HEK293T (cell line): ENCODE results near the gene PAK5.

Experiments
- CTCF ChIA-PET: fragments of 350-600 bp; formaldehyde crosslinking; extraction: SDS; loops from one replicate; lab custom pipeline; 2021; ENCODE audit warnings: antibody characterized with exemption, inconsistent platforms; lab: Yijun Ruan, JAX
- POLR2A ChIA-PET: fragments of 350-600 bp; formaldehyde crosslinking; extraction: SDS; loops from one replicate; lab custom pipeline; 2020; ENCODE audit warnings: antibody characterized with exemption, inconsistent platforms; lab: Yijun Ruan, JAX
- DNase-seq: peaks from one replicate; pipeline ENCODE4 v3.0.0; 2012; ENCODE audit warnings: mixed read lengths; ENCODE audit errors: extremely low spot score
- ARNT ChIP-seq: fragments of 450-650 bp; IDR thresholded peaks from 2 replicates; pipeline ENCODE4 v1.6.1; 2017; ENCODE audit warnings: mild to moderate bottlenecking
- BHLHE40 ChIP-seq: fragments of 450-650 bp; IDR thresholded peaks from 2 replicates; pipeline ENCODE4 v1.6.1; 2016; ENCODE audit warnings: mild to moderate bottlenecking, moderate library complexity, borderline replicate concordance
- CTBP1 ChIP-seq: fragments of 450-650 bp; IDR thresholded peaks from 2 replicates; pipeline ENCODE4 v1.6.1; 2016; ENCODE audit warnings: borderline replicate concordance
- ELF4 ChIP-seq: fragments of 450-650 bp; IDR thresholded peaks from 2 replicates; pipeline ENCODE4 v1.6.1; 2017; ENCODE audit warnings: antibody characterized with exemption
- FOXA1 ChIP-seq: fragments of 450-650 bp; IDR thresholded peaks from 2 replicates; pipeline ENCODE4 v1.6.1; 2016; ENCODE audit warnings: mild to moderate bottlenecking
- FOXK2 ChIP-seq: fragments of 450-650 bp; IDR thresholded peaks from 2 replicates; pipeline ENCODE4 v1.6.1; 2016; ENCODE audit warnings: mild to moderate bottlenecking
- FOXM1 ChIP-seq: fragments of 450-650 bp; IDR thresholded peaks from 2 replicates; pipeline ENCODE4 v1.6.1; 2017; ENCODE audit warnings: mild to moderate bottlenecking, borderline replicate concordance
- HDGF ChIP-seq: fragments of 450-650 bp; IDR thresholded peaks from 2 replicates; pipeline ENCODE4 v1.6.1; 2017; ENCODE audit warnings: antibody characterized with exemption, borderline replicate concordance
- L3MBTL2 ChIP-seq: fragments of 450-650 bp; conservative IDR thresholded peaks from 2 replicates; pipeline ENCODE4 v1.6.1; 2016; ENCODE audit warnings: mild to moderate bottlenecking
- LEF1 ChIP-seq: fragments of 450-650 bp; IDR thresholded peaks from 2 replicates; pipeline ENCODE4 v1.6.1; 2017; ENCODE audit warnings: mild to moderate bottlenecking, borderline replicate concordance
- NFRKB ChIP-seq: fragments of 450-650 bp; IDR thresholded peaks from 2 replicates; pipeline ENCODE4 v1.6.1; 2016; ENCODE audit warnings: mild to moderate bottlenecking, moderate library complexity
- SP1 ChIP-seq: fragments of 450-650 bp; IDR thresholded peaks from 2 replicates; pipeline ENCODE4 v1.6.1; 2017
- SUZ12 ChIP-seq: fragments of 450-650 bp; IDR thresholded peaks from 2 replicates; pipeline ENCODE4 v1.6.1; 2016; ENCODE audit warnings: mild to moderate bottlenecking
- TARDBP ChIP-seq: fragments of 450-650 bp; IDR thresholded peaks from 2 replicates; pipeline ENCODE4 v1.6.1; 2016
- ZNF384 ChIP-seq: fragments of 450-650 bp; IDR thresholded peaks from 2 replicates; pipeline ENCODE4 v1.6.1; 2016
- TF ChIP-seq, protein P1 (sequence below): fragments of 450-650 bp; IDR thresholded peaks from 2 replicates; pipeline ENCODE4 v1.6.1; 2016

The PAK5 gene

DNA sequence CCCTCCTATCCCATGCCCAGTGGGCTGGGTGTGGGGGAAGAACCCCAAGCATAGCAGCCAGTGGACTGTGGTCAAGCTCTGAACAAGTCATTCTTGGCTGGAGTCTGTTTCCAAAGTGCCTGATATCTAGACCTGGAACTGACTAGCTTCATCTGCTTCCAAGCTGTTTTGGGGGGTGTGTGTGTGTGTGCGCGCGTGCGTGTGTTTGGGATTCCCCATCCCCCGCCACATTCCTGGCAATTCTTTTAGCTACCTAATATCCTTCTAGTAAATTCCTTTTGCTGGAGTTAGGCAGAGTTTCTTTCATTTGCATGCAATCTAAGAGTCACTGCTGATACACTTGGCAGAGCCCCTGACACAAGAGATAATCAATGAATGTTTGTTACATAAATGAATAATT is 7.8 kb downstream of the PAK5 start:
- ChIA-PET CTCF (no interaction called here), POLR2A (no interaction called here)
- no peak for DNase-seq
- TF ChIP-seq NFRKB (no peak), ZNF384 (no peak), LEF1 (no peak), FOXA1 (no peak), L3MBTL2 (no peak), SUZ12 (no peak)

DNA sequence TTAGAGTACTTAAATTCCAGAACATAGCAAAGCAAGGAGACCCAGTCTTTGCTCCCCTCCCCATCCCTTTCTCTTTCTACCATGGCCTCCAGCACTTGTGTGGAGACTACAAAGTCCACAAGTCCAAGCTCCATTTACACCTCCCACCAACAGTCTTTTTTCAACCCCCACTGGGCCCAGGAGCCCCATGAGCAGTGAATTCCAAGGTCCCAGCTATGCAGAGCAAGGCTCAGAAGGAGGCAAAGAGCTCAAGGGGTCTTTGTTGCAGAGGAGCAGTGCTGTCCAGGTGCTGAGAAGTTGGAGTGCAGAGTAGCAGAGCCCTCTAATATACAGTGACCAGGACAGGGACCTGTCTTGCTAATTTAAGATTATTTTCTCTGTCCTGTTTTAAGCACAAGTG is 9.0 kb downstream of the PAK5 start:
- ChIA-PET POLR2A (no interaction called here), CTCF (no interaction called here)
- DNase-seq: no peak
- no peak for TF ChIP-seq HDGF
- no peak for TF ChIP-seq FOXK2
- TF ChIP-seq L3MBTL2: no peak
- no peak for TF ChIP-seq LEF1

DNA sequence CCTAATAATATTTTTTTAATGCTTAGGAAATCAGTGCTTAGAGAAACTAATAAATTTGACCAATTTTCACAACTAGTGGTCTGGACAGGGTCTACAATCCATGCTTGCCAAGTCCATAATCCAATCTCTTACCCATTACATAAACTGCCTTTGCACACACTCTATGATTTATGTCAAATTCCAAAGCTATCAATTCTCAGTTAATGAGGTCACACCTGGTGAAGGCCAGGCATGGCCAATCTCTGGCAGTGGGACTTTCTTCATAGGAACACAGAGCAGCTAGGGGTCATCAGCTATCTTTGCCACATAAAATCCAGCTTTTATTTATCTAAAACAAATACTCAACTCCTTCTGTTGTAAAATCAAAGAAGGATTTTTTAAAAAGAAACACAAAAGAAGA is 21.2 kb downstream of the PAK5 start:
- POLR2A ChIA-PET: no interaction called here
- no peak for DNase-seq
- TF ChIP-seq NFRKB: no peak
- TF ChIP-seq L3MBTL2: no peak
- no peak for TF ChIP-seq FOXA1
- no peak for TF ChIP-seq ELF4
- no peak for TF ChIP-seq BHLHE40
- CTCF ChIA-PET: no interaction called here

DNA sequence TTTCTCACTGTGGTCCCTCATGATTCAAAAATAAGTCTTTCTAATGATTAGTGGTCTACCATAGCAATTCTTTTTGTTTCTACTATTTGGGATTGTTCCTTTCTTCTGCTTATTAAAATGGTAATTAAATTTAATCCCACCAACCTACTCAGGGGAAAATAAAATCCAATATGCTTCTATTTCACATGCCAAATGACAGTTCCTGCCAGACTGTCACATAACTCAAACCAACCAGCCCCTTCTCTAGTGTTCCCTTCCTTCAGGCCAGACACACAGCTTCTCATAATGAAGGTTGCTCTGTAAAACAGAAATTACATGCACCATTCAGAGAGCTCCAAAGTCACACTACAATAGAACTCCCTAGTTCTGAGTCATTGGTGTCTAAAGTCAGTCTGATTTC is 23.2 kb downstream of the PAK5 start:
- CTCF ChIA-PET: no interaction called here

DNA sequence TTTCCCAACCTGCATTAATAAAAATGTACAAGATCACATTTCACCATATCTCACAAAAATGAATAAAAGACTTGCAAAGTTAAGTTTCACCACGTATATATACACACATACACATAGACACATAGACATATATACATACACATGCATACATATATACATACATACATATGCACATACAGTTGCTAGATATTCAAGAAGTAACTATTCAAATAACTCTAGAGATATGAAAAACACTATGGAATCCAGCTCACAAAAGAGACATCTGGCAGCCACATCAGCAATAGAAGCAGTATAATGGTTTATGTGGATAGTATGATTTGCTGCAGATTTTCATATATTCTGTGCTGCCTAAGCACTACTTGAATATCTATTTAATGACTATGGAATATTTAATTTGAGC is 28.1 kb downstream of the PAK5 start:
- no peak for TF ChIP-seq ARNT
- no peak for TF ChIP-seq ELF4
- TF ChIP-seq, protein P1, sequence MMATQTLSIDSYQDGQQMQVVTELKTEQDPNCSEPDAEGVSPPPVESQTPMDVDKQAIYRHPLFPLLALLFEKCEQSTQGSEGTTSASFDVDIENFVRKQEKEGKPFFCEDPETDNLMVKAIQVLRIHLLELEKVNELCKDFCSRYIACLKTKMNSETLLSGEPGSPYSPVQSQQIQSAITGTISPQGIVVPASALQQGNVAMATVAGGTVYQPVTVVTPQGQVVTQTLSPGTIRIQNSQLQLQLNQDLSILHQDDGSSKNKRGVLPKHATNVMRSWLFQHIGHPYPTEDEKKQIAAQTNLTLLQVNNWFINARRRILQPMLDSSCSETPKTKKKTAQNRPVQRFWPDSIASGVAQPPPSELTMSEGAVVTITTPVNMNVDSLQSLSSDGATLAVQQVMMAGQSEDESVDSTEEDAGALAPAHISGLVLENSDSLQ: no peak
- TF ChIP-seq CTBP1: no peak
- no peak for TF ChIP-seq FOXM1
- no peak for TF ChIP-seq SP1
- no peak for TF ChIP-seq FOXA1
- no peak for TF ChIP-seq FOXK2
- no peak for TF ChIP-seq TARDBP
- TF ChIP-seq ZNF384: no peak
- no peak for TF ChIP-seq L3MBTL2
- POLR2A ChIA-PET: no interaction called here
- DNase-seq: no peak
- CTCF ChIA-PET: no interaction called here

More for the DNA sequence above, 23.2 kb downstream of the PAK5 start:
- no peak for DNase-seq
- no peak for TF ChIP-seq FOXA1
- no peak for TF ChIP-seq L3MBTL2
- no peak for TF ChIP-seq CTBP1
- TF ChIP-seq SP1: no peak
- no peak for TF ChIP-seq LEF1
- TF ChIP-seq ARNT: no peak
- TF ChIP-seq FOXK2: no peak
- no peak for TF ChIP-seq ZNF384
- no peak for TF ChIP-seq NFRKB
- TF ChIP-seq, protein P1: no peak
- no peak for TF ChIP-seq TARDBP
- no peak for TF ChIP-seq SUZ12
- no peak for TF ChIP-seq FOXM1
- no peak for TF ChIP-seq HDGF
- no peak for TF ChIP-seq ELF4
- TF ChIP-seq BHLHE40: no peak
- POLR2A ChIA-PET: no interaction called here

DNA sequence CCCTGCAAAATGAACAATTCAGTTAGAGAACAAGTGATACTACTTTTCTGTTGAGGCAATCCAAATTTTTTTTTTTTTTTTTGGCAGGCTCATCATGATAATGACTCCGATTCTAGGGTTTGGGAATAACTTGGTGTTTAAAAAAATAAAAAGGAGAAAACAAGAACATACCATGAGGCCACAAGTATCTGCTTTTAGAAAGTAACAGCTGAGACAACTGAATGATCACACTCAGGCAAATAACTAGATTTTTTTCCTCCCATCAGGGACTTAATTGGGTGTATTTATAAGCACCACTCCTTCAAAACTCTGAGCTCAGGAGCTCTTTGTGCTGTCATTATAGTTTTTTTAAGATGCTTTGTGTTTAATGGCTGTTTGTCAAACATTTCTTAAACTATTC is 29.6 kb downstream of the PAK5 start:
- TF ChIP-seq TARDBP (no peak), SP1 (no peak), NFRKB (no peak), L3MBTL2 (no peak)
- ChIA-PET CTCF (interaction anchor here (0.6 kb wide), 1 partner anchor 198 kb away, joined by 4 read pairs; no protein-coding TSS in a partner anchor), POLR2A (no interaction called here)
- DNase-seq: no peak

DNA sequence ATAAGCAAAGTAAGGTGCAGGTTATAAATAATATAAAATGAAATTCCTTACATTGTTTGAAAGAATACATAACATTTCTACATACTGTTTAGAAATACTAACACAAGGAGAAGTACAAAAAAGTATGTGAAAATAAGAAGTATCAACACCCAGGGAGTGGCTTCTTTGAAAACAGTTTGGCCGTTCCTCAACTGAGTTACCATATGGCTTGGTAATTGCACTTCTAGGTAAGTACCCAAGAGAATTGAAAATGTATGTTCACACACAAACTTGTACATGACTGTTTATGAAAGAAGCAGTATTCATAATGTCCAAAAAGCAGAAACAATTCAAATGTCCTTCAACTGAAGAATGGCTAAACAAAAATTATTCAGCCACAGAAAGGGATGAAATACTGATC is 30.7 kb downstream of the PAK5 start:
- ChIA-PET POLR2A (no interaction called here), CTCF (no interaction called here)
- no peak for DNase-seq
- TF ChIP-seq HDGF (no peak), LEF1 (no peak), FOXA1 (no peak), BHLHE40 (no peak), SUZ12 (no peak), FOXK2 (no peak), L3MBTL2 (no peak)
- TF ChIP-seq, protein P1: no peak
